SW480 (cell line): Measurements from ENCODE around the gene FXYD6.

Experiments
- DNase-seq: peaks from one replicate; pipeline ENCODE4 v3.0.0-alpha.2; 2016; ENCODE audit warnings: low spot score

The FXYD6 gene

GRCh38 chr11:117792241-117792640, 84.2 kb downstream of the FXYD6 start:
- no peak for DNase-seq

GRCh38 chr11:117790279-117790678, 86.2 kb downstream of the FXYD6 start:
- DNase-seq: no peak

GRCh38 chr11:117789241-117789640, 87.2 kb downstream of the FXYD6 start:
- DNase-seq: no peak
